ENCODE results near the gene CAMTA1. TPM values are rescaled to one million over a fixed set of nuclear protein-coding genes. Genes with fewer than 3 reads are reported as not detected.

Gene CAMTA1
- total and polyA plus RNA-seq, 4 donors = 18.0 to 93.5 (median 35.8) TPM

GRCh38 chr1:7408771-7409150, 623.5 kb downstream of the CAMTA1 start:
- TF ChIP-seq FOXA1 (IDR thresholded peaks at IDR 0.05) (no peak), CTCF (IDR thresholded peaks at IDR 0.05; ENCODE audit: low read depth, low read length, missing input control) (no peak), RAD21 (IDR thresholded peaks at IDR 0.05) (no peak), ATF3 (IDR thresholded peaks at IDR 0.05) (no peak)
- peak; percentile 8 for DNase-seq (ENCODE audit: low spot score)
- Histone ChIP-seq H3K27ac (ENCODE audit: low read depth in 1 of 2, low read length in 2 of 2) (no peak overlapping the region), H3K9ac (ENCODE audit: low read depth in 1 of 2, low read length in 2 of 2) (no peak overlapping the region), H3K27me3 (ENCODE audit: control insufficient read depth in 4 of 4, insufficient read depth in 4 of 4, low read length in 3 of 4) (no peaks in the 10 kb centered on the region), H3K36me3 (ENCODE audit: control insufficient read depth in 4 of 4, insufficient read depth in 3 of 4, low read depth in 1 of 4, low read length in 3 of 4) (no peaks in the 10 kb centered on the region), H3K4me3 (ENCODE audit: low read depth in 1 of 3, low read length in 3 of 3) (no peak overlapping the region), H3K4me1 (ENCODE audit: control insufficient read depth in 4 of 4, insufficient read depth in 4 of 4, low read length in 3 of 4) (no peaks in the 10 kb centered on the region), H3K9me3 (ENCODE audit: control insufficient read depth in 4 of 4, low read length in 3 of 4) (no peaks in the 10 kb centered on the region)
- WGBS = 90% methylated on average over 5 of the region's 5 CpGs

- TF ChIP-seq HNF4A (conservative IDR thresholded peaks at IDR 0.05) (no peak), ATF3 (IDR thresholded peaks at IDR 0.05) (no peak), EGR1 (IDR thresholded peaks at IDR 0.05; ENCODE audit: low read depth in 2 of 2) (no peak), SP1 (IDR thresholded peaks at IDR 0.05) (no peak), GABPA (IDR thresholded peaks at IDR 0.05 in 1 of 2, conservative IDR thresholded peaks at IDR 0.05 in 1 of 2) (no peak), ZBTB33 (IDR thresholded peaks at IDR 0.05) (no peak), REST (IDR thresholded peaks at IDR 0.05) (no peak), FOXA1 (IDR thresholded peaks at IDR 0.05) (no peak), NR2F2 (IDR thresholded peaks at IDR 0.05) (no peak)
- H3K27ac ChIP-seq (ENCODE audit: low read depth in 1 of 2, low read length in 2 of 2) = no peak overlapping the region
- peak; percentile 30 for DNase-seq (ENCODE audit: low spot score)
- no peaks in the 10 kb centered on the region for H3K27me3 ChIP-seq (ENCODE audit: control insufficient read depth in 4 of 4, insufficient read depth in 4 of 4, low read length in 3 of 4)
- no peaks in the 10 kb centered on the region for H3K9me3 ChIP-seq (ENCODE audit: control insufficient read depth in 4 of 4, low read length in 3 of 4)
- no peaks in the 10 kb centered on the region for H3K4me1 ChIP-seq (ENCODE audit: control insufficient read depth in 4 of 4, insufficient read depth in 4 of 4, low read length in 3 of 4)
- 78% methylated on average over 8 of the region's 8 CpGs for WGBS
- H3K9ac ChIP-seq (ENCODE audit: low read depth in 1 of 2, low read length in 2 of 2) = no peak overlapping the region
- H3K36me3 ChIP-seq (ENCODE audit: control insufficient read depth in 4 of 4, insufficient read depth in 3 of 4, low read depth in 1 of 4, low read length in 3 of 4) = no peaks in the 10 kb centered on the region
- no peak overlapping the region for H3K4me3 ChIP-seq (ENCODE audit: low read depth in 1 of 3, low read length in 3 of 3)
Measured at GRCh38 chr1:7409278-7409677, 624.0 kb downstream of the CAMTA1 start.

Measured in liver (tissue), 9 donors.